HG03558 (cell line): ENCODE data around the gene USP54.
"Not testable (repeated sequence)": the region's sequence is repeated elsewhere in the genome, so short reads cannot be mapped to it uniquely, and the experiment has no call there.

ENCODE experiments used
- ATAC-seq: cut with Tn5 transposase; IDR thresholded peaks from one replicate; pipeline ENCODE4 v1.9.1; 2021; ENCODE audit warnings: moderate number of reproducible peaks; ENCODE audit not compliant: unreplicated experiment; ENCODE audit errors: extremely low read depth

Gene USP54

DNA sequence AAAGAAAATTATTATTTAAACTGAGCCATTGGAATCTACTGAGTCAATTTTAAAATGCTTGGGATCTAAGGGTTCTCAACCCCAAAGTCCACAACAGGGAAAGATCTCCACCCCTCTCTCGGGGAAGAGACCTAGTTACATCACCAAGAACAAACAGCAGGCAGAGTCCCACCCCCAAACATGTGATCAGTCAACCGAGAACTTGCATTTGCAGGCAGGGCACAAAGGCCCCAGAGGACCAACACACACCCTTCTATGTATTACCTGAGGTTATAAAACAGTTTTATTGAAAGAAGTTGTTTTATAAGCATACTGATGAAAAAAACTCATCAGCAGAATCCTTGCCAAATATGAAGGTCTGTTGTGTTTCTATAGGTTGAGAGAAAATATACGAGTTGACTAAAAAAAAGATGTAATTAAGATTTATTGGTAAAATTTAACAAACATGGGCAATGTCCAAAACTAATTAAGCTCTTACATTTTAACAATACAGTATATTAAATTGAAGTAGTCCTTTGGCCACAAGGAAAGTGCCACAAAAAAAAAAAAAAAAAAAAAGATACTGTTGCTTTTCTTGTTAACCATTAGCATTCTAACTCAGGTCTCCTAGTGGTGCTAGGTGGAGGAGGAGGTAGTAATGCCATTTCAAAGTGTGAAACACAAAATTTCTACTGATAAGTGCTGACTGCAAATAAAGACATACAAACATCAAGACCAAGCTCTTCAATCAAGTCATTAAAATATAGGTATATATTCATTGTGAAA, 975 bp upstream of the USP54 start:
- ATAC-seq: no peak

DNA sequence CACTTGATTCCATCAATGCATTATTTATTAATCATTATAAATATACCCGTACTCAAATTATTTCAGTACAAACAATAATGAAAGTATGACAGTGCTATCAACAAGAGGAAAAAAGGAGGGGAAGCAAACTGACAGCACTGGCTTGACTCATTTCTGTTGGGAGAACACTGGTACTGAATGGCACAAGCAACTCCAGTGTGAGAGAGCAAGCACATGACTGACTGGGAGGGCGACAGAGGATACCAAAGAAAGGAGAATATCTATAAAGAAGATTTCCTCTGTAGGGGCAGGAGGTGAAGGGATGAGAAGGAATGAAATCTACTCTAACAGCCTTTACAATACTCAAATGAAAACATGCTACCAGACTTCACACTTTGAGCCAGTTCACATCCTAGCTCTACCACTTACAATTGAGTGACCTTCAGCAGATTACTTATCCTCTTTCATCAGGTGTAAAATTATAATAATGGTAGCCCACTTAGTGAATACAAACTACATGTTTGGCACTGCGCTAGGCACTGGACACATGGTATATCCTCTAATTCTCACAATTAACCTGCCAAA, 1.5 kb downstream of the USP54 start:
- no peak for ATAC-seq

DNA sequence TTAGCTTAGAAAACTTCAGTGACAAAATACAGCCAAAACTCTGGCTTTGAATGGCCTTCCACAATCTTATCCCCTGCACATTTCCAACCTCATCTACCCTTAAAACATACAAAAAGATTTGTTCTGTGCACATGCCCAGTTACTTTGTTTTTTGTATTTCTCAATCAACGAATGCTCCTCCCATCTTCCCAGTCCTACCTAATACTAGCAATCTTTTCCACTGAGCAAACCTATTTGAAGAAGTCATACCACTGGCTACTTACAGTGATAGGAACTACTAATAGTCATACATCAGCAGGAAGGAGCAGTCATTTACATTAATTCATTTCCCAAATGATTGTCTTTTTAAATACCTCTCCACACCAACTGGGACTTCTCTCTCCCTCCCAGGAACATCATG, 2.5 kb downstream of the USP54 start:
- ATAC-seq: no peak

DNA sequence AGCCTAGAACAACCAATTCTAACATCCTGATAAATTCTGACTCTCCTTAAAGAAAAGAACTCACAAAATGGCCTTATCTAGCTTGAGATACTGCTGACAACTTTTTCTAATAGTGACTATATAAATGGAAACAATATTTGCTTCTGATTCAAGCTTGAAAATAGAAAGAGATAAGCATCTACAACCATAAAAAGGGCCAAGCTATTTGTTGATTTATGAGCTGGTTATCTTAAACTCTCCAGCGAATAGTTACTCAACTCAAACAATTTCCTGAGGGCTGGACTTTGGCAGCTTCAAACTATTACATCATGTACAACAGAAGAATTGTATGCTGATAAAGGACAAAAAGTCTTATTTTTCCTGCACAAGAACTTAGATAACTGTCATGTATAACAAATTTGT, 4.6 kb downstream of the USP54 start:
- no peak for ATAC-seq

DNA sequence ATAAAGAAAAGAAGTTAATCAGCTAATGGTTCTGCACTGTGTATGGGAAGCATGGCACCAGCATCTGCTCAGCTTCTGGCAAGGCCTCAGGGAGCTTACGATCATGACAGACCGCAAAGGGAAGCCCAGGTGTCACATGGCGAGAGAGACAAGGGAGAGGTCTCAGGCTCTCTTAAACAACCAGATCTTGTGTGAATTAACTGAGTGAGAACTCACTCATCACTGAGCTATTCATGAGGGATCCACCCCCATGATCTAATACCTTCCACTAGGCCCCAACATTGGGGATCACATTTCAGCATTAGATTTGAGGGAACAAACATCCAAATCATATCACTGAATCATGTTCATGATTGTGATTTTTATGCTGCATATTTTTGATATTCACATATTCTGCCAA, 5.8 kb downstream of the USP54 start:
- no peak for ATAC-seq

DNA sequence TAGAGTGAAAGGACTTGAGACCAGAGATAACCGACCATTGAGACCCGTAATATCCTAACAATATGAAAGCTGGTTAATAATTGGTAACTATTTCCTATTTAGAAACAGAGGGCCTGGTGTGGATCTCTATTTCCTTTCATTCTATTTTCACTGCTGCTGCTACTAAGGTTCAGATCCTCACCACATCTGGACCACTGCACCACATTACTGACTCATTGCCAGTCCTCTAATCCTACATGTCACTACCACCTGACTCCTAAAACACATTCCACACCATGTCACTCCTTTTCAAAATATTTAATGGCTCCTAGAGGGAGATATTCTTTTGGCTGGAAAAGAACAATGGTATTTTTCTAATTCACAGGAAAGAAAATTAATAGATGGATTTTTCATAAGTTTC, 6.4 kb downstream of the USP54 start:
- ATAC-seq: no peak

DNA sequence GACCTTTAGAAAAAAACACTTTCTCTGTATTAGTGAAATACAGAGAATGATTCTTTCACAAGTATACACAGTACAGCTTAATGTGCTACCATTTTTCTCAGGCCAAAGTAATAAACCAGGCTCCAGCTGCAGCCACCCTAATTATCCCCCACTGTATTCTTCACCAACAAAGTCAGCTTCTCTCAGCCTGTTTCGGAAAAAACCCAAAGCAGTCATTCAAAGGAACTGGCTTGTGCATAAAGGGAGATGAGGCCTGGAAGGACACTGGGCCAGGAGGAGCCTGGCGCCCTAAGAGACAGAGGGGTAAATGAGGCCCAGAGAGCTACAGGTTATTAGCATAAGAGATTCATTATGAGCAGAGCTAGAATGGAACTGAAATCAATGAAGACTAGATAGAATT, 9.2 kb downstream of the USP54 start:
- ATAC-seq: no peak

DNA sequence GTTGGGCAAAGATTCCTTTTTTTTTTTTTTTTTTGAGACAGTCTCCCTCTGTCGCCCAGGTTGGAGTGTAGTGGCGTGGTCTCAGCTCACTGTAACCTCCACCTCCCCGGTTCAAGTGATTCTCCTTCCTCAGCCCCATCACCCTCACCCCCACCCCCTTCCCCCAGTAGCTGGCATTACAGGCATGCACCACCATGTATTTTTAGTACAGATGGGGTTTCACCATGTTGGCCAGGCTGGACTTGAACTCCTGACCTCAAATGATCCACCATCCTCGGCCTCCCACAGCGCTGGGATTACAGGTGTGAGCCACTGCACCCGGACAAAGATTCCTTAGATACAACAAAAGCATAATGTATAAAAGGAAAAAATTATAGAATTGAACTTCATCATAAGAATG, 12.2 kb downstream of the USP54 start:
- not testable (repeated sequence) for ATAC-seq

DNA sequence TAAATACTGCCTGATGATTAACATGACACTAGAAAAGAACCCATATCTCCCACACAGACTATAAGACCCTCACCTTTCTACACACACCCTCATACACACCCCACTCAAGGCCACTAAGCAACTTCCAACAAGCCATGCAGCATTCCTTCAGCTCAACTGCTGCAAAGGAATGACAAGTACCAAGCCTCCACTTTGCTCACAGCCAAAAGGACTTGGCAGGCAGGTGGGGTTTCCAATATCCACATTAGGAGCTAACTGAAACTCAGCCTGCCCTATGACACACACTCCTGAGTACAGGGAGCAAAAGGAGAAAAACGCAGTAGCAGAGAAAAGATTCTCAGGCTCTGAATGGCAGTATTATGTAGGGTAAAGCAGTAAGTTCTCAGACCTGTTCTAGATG, 13.4 kb downstream of the USP54 start:
- ATAC-seq: no peak

DNA sequence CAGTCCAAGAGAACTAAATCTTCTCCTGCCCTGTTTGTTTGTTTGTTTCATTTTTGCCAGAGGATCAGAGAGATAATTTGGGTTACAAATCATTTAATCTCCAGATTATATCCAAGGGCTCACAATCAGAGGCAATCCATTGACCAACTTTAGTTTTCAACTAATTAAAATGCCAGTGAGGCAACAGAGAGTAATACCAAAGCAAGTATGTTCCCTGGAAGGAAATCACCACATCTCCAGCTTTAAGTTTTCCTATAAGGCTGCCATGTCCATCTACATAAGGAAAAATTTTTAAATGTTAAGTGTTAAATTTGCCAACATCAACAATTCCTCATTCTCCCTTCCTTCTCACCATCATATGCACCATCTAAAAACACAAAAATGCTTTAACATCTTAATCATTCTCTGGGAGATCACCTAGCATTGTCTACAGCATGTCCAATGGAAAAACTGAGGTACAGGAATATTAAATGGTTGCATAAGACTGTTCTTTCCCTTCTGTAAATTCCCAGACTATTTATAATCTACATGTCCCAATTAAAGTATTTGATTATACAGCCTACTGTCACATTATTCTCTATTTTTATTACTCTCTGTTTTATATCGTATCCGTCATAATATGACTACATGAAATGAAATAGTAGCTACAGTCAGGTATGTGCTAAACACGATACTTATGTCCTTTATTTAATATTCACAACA, 14.1 kb downstream of the USP54 start:
- no peak for ATAC-seq

DNA sequence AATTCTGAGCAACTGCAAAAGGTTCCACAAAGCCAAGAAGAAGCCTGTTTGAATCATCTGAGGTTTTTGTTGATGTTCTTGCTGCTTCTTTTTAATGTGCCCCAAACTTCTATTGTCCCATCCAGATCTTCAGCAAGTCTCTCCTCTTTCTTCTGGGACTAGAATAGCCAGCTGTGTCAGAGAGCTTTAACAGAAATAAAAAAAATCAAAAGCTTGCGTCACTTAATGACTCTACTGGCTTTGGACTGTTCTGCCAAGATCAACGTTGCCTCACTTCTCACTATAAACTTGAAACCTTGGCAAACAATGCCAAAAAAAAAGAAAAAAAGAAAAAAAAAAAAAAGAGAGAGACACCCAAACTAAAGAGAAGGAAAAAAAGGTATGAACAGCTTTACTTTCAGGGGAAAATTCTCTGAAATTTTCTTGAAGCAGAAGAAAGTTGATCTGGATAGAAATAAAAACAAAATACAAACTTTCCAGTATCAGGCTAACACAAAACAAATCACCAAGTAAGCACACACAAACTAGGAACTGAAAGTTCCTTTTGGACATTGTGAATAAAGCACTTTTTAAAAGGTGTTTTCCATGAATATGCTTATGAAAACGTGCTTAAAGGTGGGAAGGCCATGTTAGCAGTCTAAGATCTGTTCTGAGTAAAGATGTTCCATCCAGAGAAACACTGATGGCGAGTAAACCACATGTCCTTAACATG, 14.8 kb downstream of the USP54 start:
- ATAC-seq: no peak

DNA sequence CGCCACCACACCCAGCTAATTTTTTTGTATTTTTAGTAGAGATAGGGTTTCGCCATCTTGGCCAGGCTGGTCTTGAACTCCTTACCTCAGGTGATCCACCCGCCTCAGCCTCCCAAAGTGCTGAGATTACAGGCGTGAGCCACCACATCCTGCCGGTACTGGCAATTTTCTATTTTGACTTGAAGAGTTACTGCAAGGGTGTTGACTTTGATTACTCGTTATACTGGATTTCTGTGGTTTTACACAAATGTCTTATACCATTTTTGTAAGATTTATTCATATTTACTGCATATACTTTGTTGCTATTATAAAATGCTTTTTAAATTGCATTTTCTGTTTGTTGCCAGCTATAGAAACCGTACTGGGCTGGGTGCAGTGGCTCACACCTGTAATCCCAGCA, 24.1 kb downstream of the USP54 start:
- not testable (repeated sequence) for ATAC-seq

DNA sequence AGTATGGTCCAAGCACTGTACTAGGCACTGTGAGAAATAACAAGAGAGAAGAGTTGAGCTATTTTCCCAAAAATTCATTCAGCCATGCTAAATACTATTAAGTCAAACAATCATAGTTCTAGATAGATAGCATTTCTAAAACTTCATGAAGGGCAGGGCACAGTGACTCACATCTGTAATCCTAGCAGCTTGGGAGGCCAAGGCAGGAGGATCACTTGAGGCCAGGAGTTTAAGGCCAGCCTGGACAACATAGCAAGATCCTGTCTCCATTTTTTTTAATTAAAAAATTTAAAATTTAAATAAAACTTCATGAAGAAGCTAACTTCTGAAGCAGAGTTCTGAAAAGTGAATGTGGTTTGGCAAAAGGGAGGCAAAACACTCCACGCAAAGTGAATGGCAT, 29.9 kb downstream of the USP54 start:
- ATAC-seq: no peak

DNA sequence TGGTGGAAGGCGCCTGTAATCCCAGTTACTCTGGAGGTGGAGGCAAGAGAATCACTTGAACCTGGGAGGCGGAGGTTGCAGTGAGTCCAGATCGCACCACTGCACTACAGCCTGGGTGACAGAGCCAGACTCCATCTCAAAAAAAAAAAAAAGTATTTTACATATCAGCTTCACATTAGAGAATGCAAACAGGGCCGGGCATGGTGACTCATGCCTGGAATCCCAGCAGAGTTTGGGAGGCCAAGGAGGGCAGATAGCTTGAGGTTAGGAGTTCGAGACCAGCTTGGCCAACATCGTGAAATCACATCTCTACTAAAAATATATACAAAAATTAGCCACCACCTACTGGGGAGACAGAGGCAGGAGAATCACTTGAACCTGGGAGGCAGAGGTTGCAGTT, 31.6 kb downstream of the USP54 start:
- ATAC-seq: no peak

DNA sequence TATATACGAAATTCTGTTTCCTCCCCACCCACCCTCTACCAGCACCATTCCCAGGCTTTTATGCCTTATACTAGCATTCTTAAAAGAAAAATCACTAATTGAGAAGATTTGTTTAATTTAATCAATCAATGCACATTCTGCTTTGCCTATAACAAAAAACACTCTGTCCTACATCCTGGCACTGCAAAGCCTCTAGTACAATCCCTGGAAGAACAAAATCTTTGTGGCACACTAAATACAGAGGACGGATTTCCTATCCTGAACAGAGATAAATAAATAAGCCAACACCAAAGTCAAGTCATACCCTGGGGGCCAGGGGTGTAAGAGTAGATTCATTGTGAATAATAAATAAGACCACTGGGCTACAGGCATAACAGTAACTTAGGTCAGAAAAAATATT, 34.3 kb downstream of the USP54 start:
- no peak for ATAC-seq

DNA sequence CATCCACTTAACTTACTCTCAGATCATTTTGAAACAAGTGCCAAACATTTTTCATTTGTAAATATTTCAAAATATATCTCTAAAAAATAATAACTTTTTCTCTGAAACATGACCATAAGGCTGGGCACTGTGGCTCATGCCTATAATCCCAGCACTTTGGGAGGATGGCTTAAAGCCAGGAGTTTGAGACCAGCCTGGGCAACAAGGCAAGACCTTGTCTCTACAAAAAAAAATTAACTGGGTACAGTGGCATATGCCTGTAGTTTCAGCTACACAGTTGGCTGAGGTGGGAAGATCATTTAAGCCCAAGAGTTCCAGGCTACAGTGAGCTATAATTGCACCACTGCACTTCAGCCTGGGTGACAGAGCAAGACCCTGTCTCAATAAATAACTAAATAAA, 36.4 kb downstream of the USP54 start:
- ATAC-seq: no peak

DNA sequence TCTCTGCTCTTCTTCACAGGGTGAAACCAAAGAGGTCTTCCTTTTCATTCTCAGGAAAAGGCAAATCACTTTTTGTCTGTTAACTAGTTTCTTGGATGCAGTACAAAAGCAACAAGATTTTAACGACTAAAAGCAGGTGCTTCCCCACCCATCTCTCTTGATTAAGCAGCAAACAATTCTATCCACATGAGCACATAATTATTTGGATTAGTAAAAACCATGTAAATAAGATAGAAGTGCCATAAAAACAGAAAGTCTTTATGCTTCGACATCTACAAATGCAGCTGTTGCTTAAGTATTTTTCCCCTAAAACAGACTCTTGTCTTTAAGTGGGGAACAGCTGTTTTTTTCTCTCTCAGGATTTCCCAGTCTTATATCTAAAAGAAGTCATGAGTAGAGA, 37.4 kb downstream of the USP54 start:
- no peak for ATAC-seq

DNA sequence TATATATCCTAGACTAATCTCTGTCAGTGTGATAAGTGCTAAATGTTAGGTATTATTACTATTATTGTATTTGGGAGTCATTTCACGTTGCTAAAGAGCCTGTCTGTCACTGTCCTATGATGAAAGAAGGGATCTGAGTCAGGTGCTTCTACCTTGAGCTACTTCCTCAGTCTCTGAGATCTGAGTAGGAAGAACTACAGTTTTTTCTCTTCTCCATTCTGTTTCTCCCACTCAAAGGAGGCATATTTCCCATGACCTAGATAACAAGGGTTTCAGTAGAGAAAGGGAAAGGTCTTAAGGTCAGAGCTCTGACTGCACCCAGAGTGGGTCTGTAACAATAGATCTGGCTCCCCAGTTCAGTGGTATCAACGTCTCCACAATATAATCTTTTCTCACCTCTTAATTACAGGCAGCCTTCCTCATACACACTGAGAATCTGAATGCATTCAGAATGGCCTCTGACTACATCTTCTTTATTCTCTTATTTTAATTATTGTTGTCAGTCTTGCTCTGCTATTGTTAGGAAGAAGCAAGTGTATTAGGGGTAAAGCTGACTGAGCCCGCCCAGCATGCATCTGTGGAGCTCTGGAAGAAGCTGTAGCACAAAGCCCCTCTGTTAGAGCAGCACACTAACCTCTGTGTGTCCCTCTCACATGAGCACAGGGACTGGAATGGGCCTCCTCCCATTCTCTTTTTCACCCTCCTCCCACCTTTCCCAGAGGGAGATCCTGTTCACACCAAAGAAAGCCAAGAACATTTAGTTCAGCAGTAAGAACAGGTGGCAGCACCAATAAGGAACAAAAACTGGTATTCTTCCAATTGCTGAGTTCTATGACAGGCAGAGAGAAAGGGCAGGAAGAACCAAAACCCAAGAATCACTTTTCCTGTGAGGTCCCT, 38.1 kb downstream of the USP54 start:
- ATAC-seq: no peak

DNA sequence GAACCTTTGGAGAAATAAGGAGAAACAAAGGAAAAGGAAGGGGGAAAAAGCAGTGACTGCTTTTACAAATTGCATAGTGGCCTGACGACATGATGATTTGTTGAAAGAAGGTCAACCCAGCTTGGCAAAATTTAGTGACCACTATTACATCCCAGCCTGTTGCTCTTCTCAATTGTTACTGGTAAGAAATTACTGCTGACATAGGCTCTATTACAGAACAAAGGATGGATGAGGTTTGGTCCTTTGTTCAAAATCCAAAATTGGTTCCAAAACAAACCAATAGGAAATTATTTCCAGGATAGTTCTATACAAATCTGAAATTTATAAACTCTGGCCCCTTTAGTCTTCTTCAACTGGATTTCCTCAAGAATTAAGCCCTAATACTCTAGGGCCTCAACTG, 39.6 kb downstream of the USP54 start:
- no peak for ATAC-seq

DNA sequence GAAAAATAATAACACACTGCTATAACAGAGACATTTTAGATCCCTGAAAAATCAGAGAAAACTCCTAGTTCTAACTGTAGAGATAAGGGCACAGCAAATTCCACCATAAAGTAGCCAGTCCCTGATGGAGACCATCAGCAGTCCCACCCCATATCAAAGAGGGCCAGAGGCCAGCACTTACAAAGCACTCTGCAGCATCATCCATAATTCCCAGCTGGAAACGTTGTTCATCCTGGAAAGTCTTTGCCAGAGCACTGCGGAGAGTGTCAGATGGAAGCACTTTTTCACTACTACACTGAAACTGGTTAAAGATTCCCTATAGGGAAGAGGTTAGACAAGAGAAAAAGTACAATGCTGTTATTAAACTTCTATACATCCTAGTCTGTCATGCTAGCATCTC, 45.8 kb downstream of the USP54 start:
- no peak for ATAC-seq
